GM12892 (cell line): Measurements from ENCODE around the gene ANTXR1.
"Not testable (repeated sequence)": the region's sequence is repeated elsewhere in the genome, so short reads cannot be mapped to it uniquely, and the experiment has no call there.

ENCODE experiments used
- POLR2A ChIP-seq: IDR thresholded peaks from 2 replicates; pipeline ENCODE4 v1.6.1; 2011; ENCODE audit warnings: low read depth, low read length, control low read depth
- POLR2AphosphoS5 ChIP-seq: IDR thresholded peaks from 2 replicates; pipeline ENCODE4 v1.6.1; 2011; ENCODE audit warnings: low read depth, low read length, control low read depth
- TAF1 ChIP-seq: IDR thresholded peaks from 2 replicates; pipeline ENCODE4 v1.6.1; 2011; ENCODE audit warnings: low read depth, mild to moderate bottlenecking, control low read depth, low read length, borderline replicate concordance

GRCh38 chr2:69259994-69260591 is 247.1 kb downstream of the ANTXR1 start:
- TF ChIP-seq POLR2AphosphoS5, POLR2A, TAF1: not testable (repeated sequence)
